Astrocyte (in vitro differentiated cells and primary cell): ENCODE measurements around the gene SGCG.

Source experiments
- CTCF ChIP-seq: IDR thresholded peaks from 2 replicates; pipeline ENCODE4 v1.5.1; 2011; ENCODE audit warnings: low read depth, mild to moderate bottlenecking, inconsistent platforms, low read length, moderate library complexity; ENCODE audit not compliant: insufficient read depth
- EZH2 ChIP-seq: IDR thresholded peaks from 2 replicates; pipeline ENCODE4 v1.6.1; 2012; ENCODE audit warnings: mild to moderate bottlenecking, low read length, inconsistent platforms; ENCODE audit not compliant: insufficient read depth

GRCh38 chr13:23201870-23202269, 21.1 kb downstream of the SGCG start:
- TF ChIP-seq EZH2 (no peak), CTCF (no peak)
